HepG2 (cell line): ENCODE data around the gene TXNDC11. TPM values are rescaled to one million over a fixed set of nuclear protein-coding genes. Genes with fewer than 3 reads are reported as not detected.
A peak's percentile ranks its signal among the peaks of the same experiment; 100 is the strongest.

Experiments
- AHR ChIP-seq: IDR thresholded peaks from 2 replicates; pipeline ENCODE4 v1.6.1; 2018; ENCODE audit warnings: missing genetic modification reagents, missing compliant biosample characterization
- BHLHE40 ChIP-seq: IDR thresholded peaks from 2 replicates; pipeline ENCODE4 v1.6.1; 2011; ENCODE audit warnings: low read length, improper control_type of control experiment
- CBX5 ChIP-seq: sonication (generic); formaldehyde crosslinking; IDR thresholded peaks from 2 replicates; pipeline ENCODE4 v1.4.0; 2020; ENCODE audit warnings: missing genetic modification reagents, borderline replicate concordance
- CEBPG ChIP-seq: IDR thresholded peaks from 2 replicates; pipeline ENCODE4 v1.6.1; 2016
- ELF1 ChIP-seq: sonication (generic); formaldehyde crosslinking; IDR thresholded peaks from 2 replicates; pipeline ENCODE4 v1.4.0; 2020; ENCODE audit warnings: missing genetic modification reagents
- FOXA1 ChIP-seq, 2 experiments: fragments of 450-650 bp in 1 of 2; sonication (generic) in 1 of 2; formaldehyde crosslinking in 1 of 2; IDR thresholded peaks; 2 replicates each; pipeline versions ENCODE4 v1.4.0 to v1.6.1; 2016 to 2020; ENCODE audit warnings: missing genetic modification reagents in 1 of 2
- KDM1A ChIP-seq: IDR thresholded peaks from 2 replicates; pipeline ENCODE4 v1.6.1; 2016; ENCODE audit warnings: missing compliant biosample characterization
- MAX ChIP-seq: IDR thresholded peaks from 2 replicates; pipeline ENCODE4 v1.6.1; 2012; ENCODE audit warnings: inconsistent platforms
- NFE2L1 ChIP-seq: sonication (generic); formaldehyde crosslinking; IDR thresholded peaks from 2 replicates; pipeline ENCODE4 v1.4.0; 2020; ENCODE audit warnings: missing genetic modification reagents, mild to moderate bottlenecking, borderline replicate concordance
- NPAS2 ChIP-seq: sonication (generic); formaldehyde crosslinking; IDR thresholded peaks from 2 replicates; pipeline ENCODE4 v1.8.0; 2022; ENCODE audit warnings: mild to moderate bottlenecking, missing genetic modification reagents, borderline replicate concordance
- NR1H2 ChIP-seq: sonication (generic); formaldehyde crosslinking; IDR thresholded peaks from 2 replicates; pipeline ENCODE4 v1.8.1; 2022; ENCODE audit warnings: low read depth, missing genetic modification reagents, borderline replicate concordance
- PCBP1 ChIP-seq: fragments of 200-400 bp; formaldehyde crosslinking; IDR thresholded peaks from 2 replicates; pipeline ENCODE4 v1.6.1; 2017; ENCODE audit warnings: mild to moderate bottlenecking, low read depth, low read length, borderline replicate concordance
- PRMT3 ChIP-seq: sonication (generic); formaldehyde crosslinking; IDR thresholded peaks from 2 replicates; pipeline ENCODE4 v1.8.1; 2022; ENCODE audit warnings: low read depth, mild to moderate bottlenecking, moderate library complexity, missing genetic modification reagents, borderline replicate concordance
- SCMH1 ChIP-seq: sonication (generic); formaldehyde crosslinking; IDR thresholded peaks from 2 replicates; pipeline ENCODE4 v1.9.0; 2021; ENCODE audit warnings: missing genetic modification reagents, mild to moderate bottlenecking, borderline replicate concordance
- SNAI1 ChIP-seq: sonication (generic); formaldehyde crosslinking; IDR thresholded peaks from 2 replicates; pipeline ENCODE4 v1.5.0; 2020; ENCODE audit warnings: mild to moderate bottlenecking, missing genetic modification reagents, borderline replicate concordance
- STAG1 ChIP-seq: sonication (generic); formaldehyde crosslinking; IDR thresholded peaks from 2 replicates; pipeline ENCODE4 v1.4.0; 2020; ENCODE audit warnings: missing genetic modification reagents
- TBL1XR1 ChIP-seq: fragments of 150-350 bp; IDR thresholded peaks from 2 replicates; pipeline ENCODE4 v1.6.1; 2014; ENCODE audit warnings: borderline replicate concordance, low read length; ENCODE audit not compliant: partially characterized antibody
- TCF7 ChIP-seq: sonication (generic); IDR thresholded peaks from 2 replicates; pipeline ENCODE4 v1.6.1; 2016; ENCODE audit warnings: antibody characterized with exemption, low read depth
- TOPORS ChIP-seq: sonication (generic); formaldehyde crosslinking; IDR thresholded peaks from 2 replicates; pipeline ENCODE4 v1.8.0; 2023; ENCODE audit warnings: mild to moderate bottlenecking, missing genetic modification reagents
- WIZ ChIP-seq: sonication (generic); formaldehyde crosslinking; IDR thresholded peaks from 2 replicates; pipeline ENCODE4 v1.5.1; 2020; ENCODE audit warnings: mild to moderate bottlenecking, missing genetic modification reagents
- ZBTB25 ChIP-seq: IDR thresholded peaks from 2 replicates; pipeline ENCODE4 v1.6.1; 2018; ENCODE audit warnings: missing genetic modification reagents
- ZIK1 ChIP-seq: sonication (generic); formaldehyde crosslinking; IDR thresholded peaks from 2 replicates; pipeline ENCODE4 v1.5.0; 2020; ENCODE audit warnings: mild to moderate bottlenecking, low read depth, missing genetic modification reagents, borderline replicate concordance
- ZKSCAN5 ChIP-seq: sonication (generic); formaldehyde crosslinking; IDR thresholded peaks from 2 replicates; pipeline ENCODE4 v1.5.1; 2020; ENCODE audit warnings: mild to moderate bottlenecking, missing genetic modification reagents
- ZNF260 ChIP-seq: sonication (generic); formaldehyde crosslinking; IDR thresholded peaks from 2 replicates; pipeline ENCODE4 v1.4.0; 2020; ENCODE audit warnings: missing genetic modification reagents, low read depth, mild to moderate bottlenecking, borderline replicate concordance
- ZNF382 ChIP-seq: sonication (generic); formaldehyde crosslinking; IDR thresholded peaks from 2 replicates; pipeline ENCODE4 v1.5.0; 2020; ENCODE audit warnings: missing genetic modification reagents, mild to moderate bottlenecking, borderline replicate concordance
- ZNF572 ChIP-seq: sonication (generic); formaldehyde crosslinking; IDR thresholded peaks from 2 replicates; pipeline ENCODE4 v1.5.1; 2020; ENCODE audit warnings: mild to moderate bottlenecking, missing genetic modification reagents
- ZNF577 ChIP-seq: sonication (generic); formaldehyde crosslinking; IDR thresholded peaks from 2 replicates; pipeline ENCODE4 v1.4.0; 2020; ENCODE audit warnings: mild to moderate bottlenecking, low read depth, missing genetic modification reagents, borderline replicate concordance
- ZNF773 ChIP-seq: sonication (generic); formaldehyde crosslinking; IDR thresholded peaks from 2 replicates; pipeline ENCODE4 v1.4.0; 2020; ENCODE audit warnings: missing genetic modification reagents, borderline replicate concordance
- polyA plus RNA-seq, 8 experiments: library from polyadenylated mRNA; depleted of rRNA in 3 of 8; stranded (reverse) in 7 of 8; unstranded in 1 of 8; fragments of >200 nt; fragmentation: Illumina TruSeq in 4 of 8; extraction: Trizol in 4 of 8; gene quantifications; 2 replicates each; pipeline versions ENCODE4 v1.2.1 to v1.2.3, GENCODE V29; 2011 to 2016; ENCODE audit warnings: low read depth in 4 of 8, missing spikeins in 1 of 8, mixed read lengths in 1 of 8; ENCODE audit not compliant: insufficient read depth in 1 of 8
- total RNA-seq, 5 experiments: library from RNA; depleted of rRNA; stranded (reverse); fragments of >200 nt; fragmentation: Illumina TruSeq; extraction: Trizol; gene quantifications; 2 replicates each; pipeline ENCODE4 v1.2.3, GENCODE V29; 2016; ENCODE audit warnings: low read depth in 1 of 5

TXNDC11 gene
- total and polyA plus RNA-seq, 2 of the 13 experiments (the other 11 are each of a cell fraction or from before 2014, with no cell fraction given), result 74.9 to 123 TPM

- TF ChIP-seq FOXA1 (IDR thresholded peaks at IDR 0.05), result no peak
- peak; percentile 58 for TF ChIP-seq FOXA1 (CRISPR knock-in tag; IDR thresholded peaks at IDR 0.05)
- TF ChIP-seq ZNF577 (CRISPR knock-in tag), result peak; percentile 82; the same call in 1 of the 2 replicates
- TF ChIP-seq CEBPG (CRISPR knock-in tag), result peak; percentile 59
- peak; percentile 90 for TF ChIP-seq SNAI1
- TF ChIP-seq TCF7, result no peak; the same call in 1 of the 2 replicates
- TF ChIP-seq PCBP1, result peak; percentile 46; the same call in 1 of the 2 replicates
- TF ChIP-seq KDM1A (CRISPR knock-in tag), result no peak
- 0 out of 2 replicates have a peak, but pooled peaks have one; percentile 75 for TF ChIP-seq NFE2L1 (CRISPR knock-in tag)
- TF ChIP-seq ZBTB25 (CRISPR knock-in tag), result peak; percentile 96; the same call in 1 of the 2 replicates
- no peak for TF ChIP-seq STAG1 (CRISPR knock-in tag)
- TF ChIP-seq MAX, result peak; percentile 73
- TF ChIP-seq SCMH1, result no peak
- TF ChIP-seq ZNF572 (CRISPR knock-in tag), result peak; percentile 87; the same call in 1 of the 2 replicates
- no peak for TF ChIP-seq ZNF382
- no peak for TF ChIP-seq BHLHE40
- no peak for TF ChIP-seq ZNF260 (CRISPR knock-in tag)
- TF ChIP-seq CBX5 (CRISPR knock-in tag), result no peak; the same call in 1 of the 2 replicates
- no peak for TF ChIP-seq NPAS2 (CRISPR knock-in tag)
- peak; percentile 73; the same call in 1 of the 2 replicates for TF ChIP-seq WIZ (CRISPR knock-in tag)
- no peak for TF ChIP-seq NR1H2 (CRISPR knock-in tag)
- TF ChIP-seq ZIK1 (CRISPR knock-in tag), result 0 out of 2 replicates have a peak, but pooled peaks have one; percentile 23
- TF ChIP-seq ELF1, result peak; percentile 84
- TF ChIP-seq TOPORS (CRISPR knock-in tag), result no peak; the same call in 1 of the 2 replicates
- TF ChIP-seq PRMT3 (CRISPR knock-in tag), result peak; percentile 84
- no peak; the same call in 1 of the 2 replicates for TF ChIP-seq AHR (CRISPR knock-in tag)
- peak; percentile 63; the same call in 1 of the 2 replicates for TF ChIP-seq ZNF773 (CRISPR knock-in tag)
- TF ChIP-seq TBL1XR1, result peak; percentile 68
- 0 out of 2 replicates have a peak, but pooled peaks have one; percentile 36 for TF ChIP-seq ZKSCAN5 (CRISPR knock-in tag)
These were observed at the start of gene TXNDC11 (continued) for GRCh38 chr16:11742536-11743307.
